Measurements from ENCODE around the gene DPF1. TPM values are rescaled to one million over a fixed set of nuclear protein-coding genes. Genes with fewer than 3 reads are reported as not detected.

Gene DPF1
- polyA plus RNA-seq, 3 donors = 1.1 to 1.3 (median 1.1) TPM

GRCh38 chr19:38202504-38202903 is 21.5 kb downstream of the DPF1 start:
- DNase-seq (ENCODE audit: low read depth in 3 of 3, low spot score in 2 of 3) = no peak

GRCh38 chr19:38201731-38202130 is 22.3 kb downstream of the DPF1 start:
- DNase-seq (ENCODE audit: low read depth in 3 of 3, low spot score in 2 of 3) = no peak

- DNase-seq (ENCODE audit: low read depth in 3 of 3, low spot score in 2 of 3) = no peak
These were observed 24.7 kb downstream of the DPF1 start for GRCh38 chr19:38199340-38199739.

GRCh38 chr19:38197937-38198704 is 25.9 kb downstream of the DPF1 start:
- no peak for DNase-seq (ENCODE audit: low read depth in 3 of 3, low spot score in 2 of 3)

GRCh38 chr19:38196948-38197656 is 26.9 kb downstream of the DPF1 start:
- DNase-seq (ENCODE audit: low read depth in 3 of 3, low spot score in 2 of 3) = no peak

- no peak for DNase-seq (ENCODE audit: low read depth in 3 of 3, low spot score in 2 of 3)
These were observed 27.7 kb downstream of the DPF1 start for GRCh38 chr19:38196245-38196837.

- no peak for DNase-seq (ENCODE audit: low read depth in 3 of 3, low spot score in 2 of 3)
These were observed 28.8 kb downstream of the DPF1 start for GRCh38 chr19:38195237-38195636.

GRCh38 chr19:38194061-38194701 is 29.8 kb downstream of the DPF1 start:
- no peak for DNase-seq (ENCODE audit: low read depth in 3 of 3, low spot score in 2 of 3)

GRCh38 chr19:38193445-38193844 is 30.6 kb downstream of the DPF1 start:
- no peak for DNase-seq (ENCODE audit: low read depth in 3 of 3, low spot score in 2 of 3)

- no peak for DNase-seq (ENCODE audit: low read depth in 3 of 3, low spot score in 2 of 3)
These were observed 32.3 kb downstream of the DPF1 start for GRCh38 chr19:38191747-38192146.

GRCh38 chr19:38190793-38191192 is 33.2 kb downstream of the DPF1 start:
- DNase-seq (ENCODE audit: low read depth in 3 of 3, low spot score in 2 of 3) = no peak

GRCh38 chr19:38190061-38190460 is 34.0 kb downstream of the DPF1 start:
- DNase-seq (ENCODE audit: low read depth in 3 of 3, low spot score in 2 of 3) = no peak

GRCh38 chr19:38185562-38185961 is 38.5 kb downstream of the DPF1 start:
- no peak for DNase-seq (ENCODE audit: low read depth in 3 of 3, low spot score in 2 of 3)

- no peak for DNase-seq (ENCODE audit: low read depth in 3 of 3, low spot score in 2 of 3)
These were observed 39.2 kb downstream of the DPF1 start for GRCh38 chr19:38184815-38185214.

- DNase-seq (ENCODE audit: low read depth in 3 of 3, low spot score in 2 of 3) = no peak
These were observed 40.6 kb downstream of the DPF1 start for GRCh38 chr19:38183251-38183897.

- no peak for DNase-seq (ENCODE audit: low read depth in 3 of 3, low spot score in 2 of 3)
These were observed 41.3 kb downstream of the DPF1 start for GRCh38 chr19:38182536-38183210.

GRCh38 chr19:38180071-38180470 is 44.0 kb downstream of the DPF1 start:
- no peak for DNase-seq (ENCODE audit: low read depth in 3 of 3, low spot score in 2 of 3)

GRCh38 chr19:38175422-38175821 is 48.6 kb downstream of the DPF1 start:
- no peak for DNase-seq (ENCODE audit: low read depth in 3 of 3, low spot score in 2 of 3)

GRCh38 chr19:38173291-38174041 is 50.6 kb downstream of the DPF1 start:
- no peak for DNase-seq (ENCODE audit: low read depth in 3 of 3, low spot score in 2 of 3)

- DNase-seq (ENCODE audit: low read depth in 3 of 3, low spot score in 2 of 3) = no peak
These were observed 52.0 kb downstream of the DPF1 start for GRCh38 chr19:38172001-38172400.
